DND-41 (cell line): ENCODE data around the gene TBX4.

ENCODE experiments used
- ATAC-seq: fragments of 200-7000 bp; cut with Tn5 transposase; 3 replicates; pipeline ENCODE4 v1.9.1; 2021; ENCODE audit warnings: low read depth; ENCODE audit not compliant: insufficient read depth
- DNase-seq: peaks from one replicate; pipeline ENCODE4 v3.0.0-alpha.2; 2020
- H2AFZ ChIP-seq: 2 replicates; pipeline ENCODE4 v1.6.0; 2012; ENCODE audit warnings: low read depth, low read length
- H3K27ac ChIP-seq: 2 replicates; pipeline ENCODE4 v1.5.1; 2012; ENCODE audit warnings: low read length, inconsistent platforms
- H3K27me3 ChIP-seq: fragments of 200-600 bp; sonication (generic); 2 replicates; pipeline ENCODE4 v1.6.0; 2012; ENCODE audit warnings: low read length, mild to moderate bottlenecking, inconsistent platforms; ENCODE audit not compliant: insufficient read depth, poor library complexity
- H3K36me3 ChIP-seq: 2 replicates; pipeline ENCODE4 v1.5.1; 2012; ENCODE audit warnings: low read length, inconsistent platforms; ENCODE audit not compliant: insufficient read depth
- H3K4me1 ChIP-seq: 2 replicates; pipeline ENCODE4 v1.5.1; 2012; ENCODE audit warnings: mild to moderate bottlenecking, low read length; ENCODE audit not compliant: insufficient read depth
- H3K4me2 ChIP-seq: 2 replicates; pipeline ENCODE4 v1.6.0; 2012; ENCODE audit warnings: mild to moderate bottlenecking, moderate library complexity, low read length, inconsistent platforms; ENCODE audit not compliant: insufficient read depth
- H3K4me3 ChIP-seq, 2 experiments: fragments of 200-600 bp in 1 of 2; shearing (Covaris generic) in 1 of 2; 2 replicates each; pipeline ENCODE4 v1.5.1; 2012 to 2016; ENCODE audit warnings: inconsistent platforms in 2 of 2, low read length in 2 of 2, mild to moderate bottlenecking in 2 of 2, low read depth in 1 of 2, moderate library complexity in 1 of 2
- H3K79me2 ChIP-seq: 2 replicates; pipeline ENCODE4 v1.6.0; 2012; ENCODE audit warnings: low read length, inconsistent platforms; ENCODE audit not compliant: insufficient read depth
- H3K9ac ChIP-seq: 2 replicates; pipeline ENCODE4 v1.6.0; 2012; ENCODE audit warnings: low read depth, mild to moderate bottlenecking, inconsistent platforms, low read length, moderate library complexity
- H3K9me3 ChIP-seq: 2 replicates; pipeline ENCODE4 v1.5.1; 2012; ENCODE audit warnings: low read length, moderate library complexity, mild to moderate bottlenecking, inconsistent platforms; ENCODE audit not compliant: insufficient read depth, severe bottlenecking
- H4K20me1 ChIP-seq: 2 replicates; pipeline ENCODE4 v1.6.0; 2012; ENCODE audit warnings: low read length; ENCODE audit not compliant: insufficient read depth
- EZH2 ChIP-seq: IDR thresholded peaks from 3 replicates; pipeline ENCODE4 v1.6.1; 2012; ENCODE audit warnings: borderline replicate concordance, low read depth, mild to moderate bottlenecking, moderate library complexity, low read length, inconsistent platforms; ENCODE audit not compliant: severe bottlenecking
- TF ChIP-seq, protein P1 (sequence below): IDR thresholded peaks from 2 replicates; pipeline ENCODE4 v1.5.1; 2012; ENCODE audit warnings: borderline replicate concordance, low read length, moderate library complexity, mild to moderate bottlenecking; ENCODE audit not compliant: poor library complexity, severe bottlenecking; ENCODE audit errors: extremely low read depth

TBX4 gene

DNA sequence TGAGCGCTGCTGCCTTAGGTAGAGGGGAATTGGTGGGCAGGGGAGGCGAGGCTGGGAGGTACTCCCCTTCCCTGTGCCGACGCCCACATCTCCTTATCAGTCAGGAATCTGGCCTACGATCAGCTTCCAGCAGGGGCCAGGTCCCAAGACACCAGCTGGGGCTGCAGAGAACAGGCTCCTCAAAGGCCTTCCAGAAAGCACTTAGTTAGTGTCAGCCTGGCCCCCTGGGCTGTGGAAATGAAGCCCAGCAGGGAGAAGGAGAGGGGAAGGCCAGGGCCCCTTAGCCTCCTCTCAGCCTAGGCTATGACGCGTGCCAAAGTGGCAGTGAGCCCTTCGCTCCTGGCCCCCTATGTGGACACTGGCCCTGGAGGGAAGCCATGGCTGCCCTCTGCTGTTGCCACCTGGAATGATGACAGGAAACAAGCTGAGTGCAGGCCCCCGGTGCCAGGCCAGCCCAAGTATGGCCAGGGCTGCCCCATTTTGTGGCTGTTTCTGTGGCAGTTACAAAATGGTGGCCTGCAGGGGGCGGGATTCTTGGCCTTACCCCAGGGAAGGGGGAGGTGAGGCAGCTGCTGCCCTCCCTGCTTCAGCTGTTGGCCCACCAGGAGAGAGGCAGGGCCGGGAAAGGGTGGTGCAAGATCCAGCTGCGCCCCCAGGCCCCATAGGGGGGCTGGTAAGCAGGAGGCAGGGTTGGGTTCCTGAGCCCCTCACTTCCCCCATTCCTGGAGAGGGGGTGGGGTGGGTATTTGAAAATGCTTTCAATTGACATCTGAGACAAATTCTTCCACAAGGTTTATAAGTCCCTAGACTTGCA is 11.3 kb downstream of the TBX4 start:
- Histone ChIP-seq H3K27ac (no peak overlapping the region), H3K36me3 (no peaks in the 10 kb centered on the region), H2AFZ (no peak overlapping the region), H3K27me3 (peaks cover 40% of the 10 kb centered on the region), H3K4me3 (no peak overlapping the region), H3K4me2 (no peak overlapping the region), H3K4me1 (no peaks in the 10 kb centered on the region), H3K9ac (no peak overlapping the region), H4K20me1 (no peaks in the 10 kb centered on the region), H3K9me3 (no peaks in the 10 kb centered on the region), H3K79me2 (no peaks in the 10 kb centered on the region)
- no peak for TF ChIP-seq EZH2
- TF ChIP-seq, protein P1, sequence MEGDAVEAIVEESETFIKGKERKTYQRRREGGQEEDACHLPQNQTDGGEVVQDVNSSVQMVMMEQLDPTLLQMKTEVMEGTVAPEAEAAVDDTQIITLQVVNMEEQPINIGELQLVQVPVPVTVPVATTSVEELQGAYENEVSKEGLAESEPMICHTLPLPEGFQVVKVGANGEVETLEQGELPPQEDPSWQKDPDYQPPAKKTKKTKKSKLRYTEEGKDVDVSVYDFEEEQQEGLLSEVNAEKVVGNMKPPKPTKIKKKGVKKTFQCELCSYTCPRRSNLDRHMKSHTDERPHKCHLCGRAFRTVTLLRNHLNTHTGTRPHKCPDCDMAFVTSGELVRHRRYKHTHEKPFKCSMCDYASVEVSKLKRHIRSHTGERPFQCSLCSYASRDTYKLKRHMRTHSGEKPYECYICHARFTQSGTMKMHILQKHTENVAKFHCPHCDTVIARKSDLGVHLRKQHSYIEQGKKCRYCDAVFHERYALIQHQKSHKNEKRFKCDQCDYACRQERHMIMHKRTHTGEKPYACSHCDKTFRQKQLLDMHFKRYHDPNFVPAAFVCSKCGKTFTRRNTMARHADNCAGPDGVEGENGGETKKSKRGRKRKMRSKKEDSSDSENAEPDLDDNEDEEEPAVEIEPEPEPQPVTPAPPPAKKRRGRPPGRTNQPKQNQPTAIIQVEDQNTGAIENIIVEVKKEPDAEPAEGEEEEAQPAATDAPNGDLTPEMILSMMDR = peak; percentile 10
- DNase-seq (no peak), ATAC-seq (0 out of 3 replicates have a peak, but pooled peaks have one; percentile 12)

DNA sequence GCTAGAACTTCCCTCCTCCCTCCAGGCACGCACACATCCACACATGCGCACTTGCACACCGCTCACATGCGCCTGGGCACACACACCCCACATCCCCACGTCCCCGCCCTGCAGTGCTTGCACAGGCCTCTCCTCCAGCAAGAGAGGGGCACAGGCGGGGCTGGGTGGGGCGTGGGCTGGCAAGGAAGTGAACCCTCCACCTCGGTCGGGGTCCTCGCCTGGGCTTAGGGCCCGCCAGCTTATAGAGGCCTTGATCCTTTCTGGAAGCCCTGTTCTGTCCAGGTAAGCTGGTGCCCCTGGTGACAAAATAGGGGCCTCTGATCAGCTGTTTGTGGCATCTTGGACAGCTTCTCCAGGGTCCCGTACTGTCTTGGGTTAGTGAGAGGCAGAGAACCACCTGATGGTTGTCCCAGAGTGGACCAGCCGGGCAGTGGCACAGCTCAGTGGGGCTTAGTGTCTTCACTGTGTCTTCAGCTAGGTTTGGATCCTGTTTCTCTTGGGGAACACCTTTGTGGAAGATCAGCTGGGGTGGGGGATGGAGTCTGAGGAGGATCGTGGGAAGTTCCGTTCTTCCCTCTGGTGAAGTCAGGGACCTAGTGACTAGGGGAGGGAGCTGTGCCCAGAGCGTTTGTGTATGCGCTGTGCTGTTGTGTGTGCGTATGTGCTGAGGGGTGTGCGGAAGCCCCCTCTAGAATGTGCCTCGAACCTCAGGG is 12.1 kb downstream of the TBX4 start:
- H3K9ac ChIP-seq = no peak overlapping the region
- no peak for ATAC-seq
- TF ChIP-seq, protein P1 = no peak
- no peak for TF ChIP-seq EZH2
- no peaks in the 10 kb centered on the region for H3K4me1 ChIP-seq
- H3K9me3 ChIP-seq = no peaks in the 10 kb centered on the region
- no peak overlapping the region for H2AFZ ChIP-seq
- H4K20me1 ChIP-seq = no peaks in the 10 kb centered on the region
- H3K79me2 ChIP-seq = no peaks in the 10 kb centered on the region
- no peak overlapping the region for H3K4me2 ChIP-seq
- H3K27ac ChIP-seq = no peak overlapping the region
- H3K4me3 ChIP-seq = no peak overlapping the region
- no peak for DNase-seq
- H3K36me3 ChIP-seq = no peaks in the 10 kb centered on the region
- H3K27me3 ChIP-seq = peaks cover 40% of the 10 kb centered on the region

DNA sequence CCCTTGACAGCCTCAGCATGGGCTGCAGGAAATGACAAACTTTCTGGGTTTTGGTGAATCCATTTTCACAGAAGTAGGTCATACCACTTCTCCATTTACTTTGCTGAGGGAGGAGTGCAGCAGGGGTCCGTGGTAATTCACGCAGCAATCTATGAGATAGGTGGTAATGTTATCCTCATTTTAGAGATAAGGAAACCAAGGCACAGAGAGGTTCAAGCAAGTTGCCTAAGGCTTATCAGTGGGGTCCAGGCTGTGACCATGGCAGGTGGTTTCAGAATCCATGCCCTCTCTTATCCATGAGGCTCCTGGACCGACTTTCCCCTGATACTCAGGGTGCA is 12.6 kb downstream of the TBX4 start:
- Histone ChIP-seq H3K79me2 (no peaks in the 10 kb centered on the region), H3K9ac (no peak overlapping the region), H3K4me2 (no peak overlapping the region), H3K36me3 (no peaks in the 10 kb centered on the region), H3K27ac (no peak overlapping the region), H2AFZ (no peak overlapping the region), H3K4me3 (no peak overlapping the region), H3K9me3 (no peaks in the 10 kb centered on the region), H3K27me3 (peaks cover 42% of the 10 kb centered on the region), H4K20me1 (no peaks in the 10 kb centered on the region), H3K4me1 (no peaks in the 10 kb centered on the region)
- DNase-seq (no peak), ATAC-seq (no peak)
- TF ChIP-seq, protein P1 = no peak
- TF ChIP-seq EZH2 = no peak
